ENCODE measurements around the gene HDAC1. TPM values are rescaled to one million over a fixed set of nuclear protein-coding genes. Genes with fewer than 3 reads are reported as not detected.

The HDAC1 gene
- total RNA-seq, 1 donor from 2014 or later, result 216 TPM

GRCh38 chr1:32321712-32322291 lies 29.9 kb downstream of the HDAC1 start:
- intact Hi-C loops (cut with micrococcal nuclease), result no loop called here

- intact Hi-C loops (cut with micrococcal nuclease), result no loop called here
Observed at GRCh38 chr1:32327204-32327603, 35.3 kb downstream of the HDAC1 start.

- intact Hi-C loops (cut with micrococcal nuclease), result no loop called here
Observed at GRCh38 chr1:32329931-32330466, 38.1 kb downstream of the HDAC1 start.

GRCh38 chr1:32330558-32331151 lies 38.8 kb downstream of the HDAC1 start:
- intact Hi-C loops (cut with micrococcal nuclease), result no loop called here

GRCh38 chr1:32331549-32331948 lies 39.7 kb downstream of the HDAC1 start:
- intact Hi-C loops (cut with micrococcal nuclease), result no loop called here

GRCh38 chr1:32332290-32333079 lies 40.6 kb downstream of the HDAC1 start:
- intact Hi-C loops (cut with micrococcal nuclease), result no loop called here

GRCh38 chr1:32333251-32333963 lies 41.5 kb downstream of the HDAC1 start:
- intact Hi-C loops (cut with micrococcal nuclease), result no loop called here

GRCh38 chr1:32334274-32334861 lies 42.5 kb downstream of the HDAC1 start:
- intact Hi-C loops (cut with micrococcal nuclease), result no loop called here

- intact Hi-C loops (cut with micrococcal nuclease), result loop anchor here (1.0 to 5.0 kb wide), 4 partner anchors 16 to 83 kb away; partner anchors contain the start of genes HDAC1 and LCK
Observed at GRCh38 chr1:32334864-32335534, 43.1 kb downstream of the HDAC1 start.

GRCh38 chr1:32335535-32335789 lies 43.6 kb downstream of the HDAC1 start:
- intact Hi-C loops (cut with micrococcal nuclease), result loop anchor here (1.0 to 5.0 kb wide), 4 partner anchors 16 to 83 kb away; partner anchors contain the start of genes HDAC1 and LCK

GRCh38 chr1:32335790-32336590 lies 44.1 kb downstream of the HDAC1 start, which contains the start of gene MARCKSL1:
TSS of gene MARCKSL1 (minus strand) at chr1:32336233. CDS start at chr1:32336033, 200 bp downstream.
- intact Hi-C loops (cut with micrococcal nuclease), result loop anchor here (1.0 to 5.0 kb wide), 5 partner anchors 15 to 84 kb away; partner anchors contain the start of genes BSDC1, HDAC1 and LCK

GRCh38 chr1:32336591-32336932 lies 44.7 kb downstream of the HDAC1 start:
- intact Hi-C loops (cut with micrococcal nuclease), result loop anchor here (2.0 to 5.0 kb wide), 3 partner anchors 44 to 84 kb away; partner anchors contain the start of genes BSDC1, HDAC1 and LCK

- intact Hi-C loops (cut with micrococcal nuclease), result loop anchor here (2.0 to 5.0 kb wide), 3 partner anchors 45 to 85 kb away; partner anchors contain the start of genes BSDC1, HDAC1 and LCK
Observed at GRCh38 chr1:32336963-32337675, 45.2 kb downstream of the HDAC1 start.

GRCh38 chr1:32337855-32338636 lies 46.2 kb downstream of the HDAC1 start:
- intact Hi-C loops (cut with micrococcal nuclease), result loop anchor here (2.0 to 5.0 kb wide), 3 partner anchors 46 to 86 kb away; partner anchors contain the start of genes BSDC1, HDAC1 and LCK

- intact Hi-C loops (cut with micrococcal nuclease), result loop anchor here (5.0 kb wide), 2 partner anchors 46 to 86 kb away; partner anchors contain the start of genes HDAC1 and LCK
Observed at GRCh38 chr1:32338637-32339145, 46.8 kb downstream of the HDAC1 start.

- intact Hi-C loops (cut with micrococcal nuclease), result loop anchor here (5.0 kb wide), 2 partner anchors 47 to 87 kb away; partner anchors contain the start of genes HDAC1 and LCK
Observed at GRCh38 chr1:32339363-32339978, 47.6 kb downstream of the HDAC1 start.

- intact Hi-C loops (cut with micrococcal nuclease), result no loop called here
Observed at GRCh38 chr1:32341186-32341757, 49.4 kb downstream of the HDAC1 start.

All from T-helper 2 cell treated with Interferon-gamma antibody and Interleukin-4, amounts not matched to agents 100 ng/mL and 5 ng/mL, for 36 hours (primary cell).